Limb (tissue), 2 donors: ENCODE measurements around the gene TRIM37.
"Not testable (repeated sequence)": the region's sequence is repeated elsewhere in the genome, so short reads cannot be mapped to it uniquely, and the experiment has no call there.

Experiments used
- DNase-seq, 2 donors: peaks; one replicate each; pipeline ENCODE4 v3.0.0-alpha.2; 2016; ENCODE audit errors: extremely low spot score in 2 of 2

The TRIM37 gene

GRCh38 chr17:58996968-58997367 lies 109.7 kb downstream of the TRIM37 start:
- no peak for DNase-seq

- DNase-seq, result no peak
Observed at GRCh38 chr17:58995247-58995940, 111.3 kb downstream of the TRIM37 start.

GRCh38 chr17:58993311-58993710 lies 113.4 kb downstream of the TRIM37 start:
- no peak for DNase-seq

GRCh38 chr17:58991718-58992331 lies 114.9 kb downstream of the TRIM37 start:
- no peak for DNase-seq

GRCh38 chr17:58989629-58990028 lies 117.1 kb downstream of the TRIM37 start:
- DNase-seq, result no peak

GRCh38 chr17:58985971-58986370 lies 120.7 kb downstream of the TRIM37 start:
- no peak for DNase-seq

GRCh38 chr17:58985367-58985766 lies 121.3 kb downstream of the TRIM37 start:
- DNase-seq, result no peak

GRCh38 chr17:58982626-58983025 lies 124.1 kb downstream of the TRIM37 start:
- no peak for DNase-seq

- DNase-seq, result no peak
Observed at GRCh38 chr17:58980706-58981481, 125.8 kb downstream of the TRIM37 start.

GRCh38 chr17:58976541-58976940 lies 130.1 kb downstream of the TRIM37 start:
- DNase-seq, result no peak

- DNase-seq, result no peak
Observed at GRCh38 chr17:58974354-58974753, 132.3 kb downstream of the TRIM37 start.

GRCh38 chr17:58970609-58971450 lies 135.8 kb downstream of the TRIM37 start:
- no peak for DNase-seq

- no peak for DNase-seq
Observed at GRCh38 chr17:58969612-58970011, 137.1 kb downstream of the TRIM37 start.

GRCh38 chr17:58969156-58969555 lies 137.5 kb downstream of the TRIM37 start:
- DNase-seq, result no peak

- no peak for DNase-seq
Observed at GRCh38 chr17:58968426-58969061, 138.1 kb downstream of the TRIM37 start.

GRCh38 chr17:58966208-58966607 lies 140.5 kb downstream of the TRIM37 start:
- no peak for DNase-seq

GRCh38 chr17:58965221-58965620 lies 141.5 kb downstream of the TRIM37 start:
- DNase-seq, result no peak

- DNase-seq, result no peak
Observed at GRCh38 chr17:58960068-58960467, 146.6 kb downstream of the TRIM37 start.

GRCh38 chr17:58957725-58958073 lies 149.0 kb downstream of the TRIM37 start:
- DNase-seq, result not testable (repeated sequence)

GRCh38 chr17:58956997-58957724 lies 149.5 kb downstream of the TRIM37 start:
- DNase-seq, result no peak

- not testable (repeated sequence) for DNase-seq
Observed at GRCh38 chr17:58954358-58954757, 152.3 kb downstream of the TRIM37 start.
